Stimulated activated CD8-positive, alpha-beta memory T cell treated with anti-CD3 and anti-CD28 coated beads, Interleukin-15, amount 100 ng/mL, for 48 hours (primary cell): Measurements from ENCODE around the gene RXFP4.
A peak's percentile ranks its signal among the peaks of the same experiment; 100 is the strongest.
"Not testable (repeated sequence)": the region's sequence is repeated elsewhere in the genome, so short reads cannot be mapped to it uniquely, and the experiment has no call there.

Experiments
- DNase-seq, 2 donors: peaks; one replicate each; pipeline ENCODE4 v3.0.0-alpha.2; 2020; ENCODE audit warnings: low read depth in 2 of 2

The RXFP4 gene

DNA sequence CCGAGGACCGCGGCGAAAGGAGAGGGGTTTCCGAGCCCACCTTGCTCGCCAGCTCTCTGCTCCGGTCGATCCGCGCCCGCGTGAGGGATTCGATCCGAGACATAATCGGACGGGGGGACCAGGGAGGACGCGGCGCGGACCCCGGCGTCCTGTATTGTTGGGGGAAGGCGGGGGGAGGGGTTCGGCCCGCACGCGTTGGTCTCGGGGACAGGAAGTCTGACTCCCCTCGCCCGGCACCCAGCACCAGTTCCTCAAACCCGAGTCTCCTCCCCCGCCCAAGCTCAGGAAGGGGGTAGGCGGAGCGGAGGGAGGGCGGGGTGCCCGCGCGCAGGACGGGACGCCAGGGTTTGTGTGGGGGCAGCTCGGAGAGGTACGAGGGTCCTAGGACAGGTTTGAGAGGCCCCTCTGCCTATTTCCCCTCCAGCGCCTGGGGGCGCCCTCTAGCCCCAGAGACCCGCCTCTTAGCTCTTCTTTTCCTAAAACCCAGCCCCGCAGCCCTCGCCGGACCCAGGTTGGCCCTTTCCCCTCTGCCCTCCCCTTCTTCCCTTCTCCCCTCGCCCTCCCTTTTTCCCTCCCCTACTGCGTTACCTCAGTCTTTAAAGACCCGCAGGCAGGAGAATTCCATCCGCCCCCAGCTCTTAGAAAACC is 37.0 kb downstream of the RXFP4 start, which contains the start of gene ARHGEF2:
TSS of gene ARHGEF2 (minus strand) at position 223 of the 648 bp plus-strand sequence. CDS start at position 103, 120 bp downstream.
- peak; percentile 80 to 85 for DNase-seq

DNA sequence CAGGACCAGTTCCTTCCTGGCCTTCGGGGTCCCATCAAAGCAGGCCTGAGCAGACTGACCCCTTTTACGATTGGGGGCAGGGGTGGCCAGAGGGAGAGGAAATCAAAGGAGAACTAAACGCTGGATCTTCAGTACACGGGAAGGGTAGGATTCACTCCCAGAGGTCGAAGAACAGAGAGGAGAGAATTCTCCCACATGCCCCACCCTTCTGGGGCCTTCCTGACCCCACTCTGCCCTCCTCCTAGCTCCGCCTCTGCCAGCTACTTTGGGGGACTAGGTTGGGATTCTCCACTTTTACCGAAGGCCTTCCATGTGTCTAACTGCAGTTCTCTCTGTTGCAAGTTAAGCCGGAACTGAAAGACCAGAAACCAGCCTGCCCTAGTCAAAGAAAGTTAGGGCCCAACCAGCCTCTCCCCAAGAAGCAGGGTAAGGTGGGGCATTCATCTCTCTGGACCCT is 37.6 kb downstream of the RXFP4 start:
- no peak for DNase-seq

DNA sequence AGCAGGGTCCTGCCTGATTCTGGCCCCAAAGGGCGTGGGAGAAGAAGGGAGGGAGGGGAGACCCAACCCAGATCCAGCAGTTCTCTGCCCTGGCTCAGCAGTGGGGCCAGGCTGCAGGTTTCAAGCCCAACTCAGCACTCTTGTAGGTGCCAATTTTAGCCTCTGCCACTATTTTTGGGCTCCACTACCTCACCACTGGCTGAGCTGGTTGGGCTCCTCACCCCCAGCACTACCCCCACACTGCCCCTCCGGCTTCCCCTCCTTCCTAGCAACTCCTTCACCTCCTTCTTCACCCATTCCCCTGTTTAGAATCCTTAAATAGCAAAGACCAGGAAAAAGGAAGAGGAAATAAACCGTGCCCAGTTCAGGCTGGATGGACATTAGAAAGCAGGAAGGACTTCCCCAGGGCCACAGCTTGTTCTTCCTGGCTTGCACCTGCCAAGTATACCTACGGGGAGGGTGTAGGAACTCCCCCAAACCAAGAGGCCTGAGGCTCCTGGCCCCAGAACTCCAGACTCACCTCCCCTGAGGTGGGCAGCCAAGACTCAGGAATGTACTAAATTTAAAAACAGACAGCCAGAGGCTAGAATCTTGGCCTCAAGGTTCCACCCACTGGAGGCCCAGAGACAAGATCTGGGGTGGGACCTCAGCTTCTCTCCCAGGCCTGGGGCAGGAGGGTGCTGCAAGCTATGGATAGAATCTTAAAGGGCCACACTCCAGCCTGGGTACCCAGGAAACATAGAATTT is 38.3 kb downstream of the RXFP4 start:
- no peak for DNase-seq

DNA sequence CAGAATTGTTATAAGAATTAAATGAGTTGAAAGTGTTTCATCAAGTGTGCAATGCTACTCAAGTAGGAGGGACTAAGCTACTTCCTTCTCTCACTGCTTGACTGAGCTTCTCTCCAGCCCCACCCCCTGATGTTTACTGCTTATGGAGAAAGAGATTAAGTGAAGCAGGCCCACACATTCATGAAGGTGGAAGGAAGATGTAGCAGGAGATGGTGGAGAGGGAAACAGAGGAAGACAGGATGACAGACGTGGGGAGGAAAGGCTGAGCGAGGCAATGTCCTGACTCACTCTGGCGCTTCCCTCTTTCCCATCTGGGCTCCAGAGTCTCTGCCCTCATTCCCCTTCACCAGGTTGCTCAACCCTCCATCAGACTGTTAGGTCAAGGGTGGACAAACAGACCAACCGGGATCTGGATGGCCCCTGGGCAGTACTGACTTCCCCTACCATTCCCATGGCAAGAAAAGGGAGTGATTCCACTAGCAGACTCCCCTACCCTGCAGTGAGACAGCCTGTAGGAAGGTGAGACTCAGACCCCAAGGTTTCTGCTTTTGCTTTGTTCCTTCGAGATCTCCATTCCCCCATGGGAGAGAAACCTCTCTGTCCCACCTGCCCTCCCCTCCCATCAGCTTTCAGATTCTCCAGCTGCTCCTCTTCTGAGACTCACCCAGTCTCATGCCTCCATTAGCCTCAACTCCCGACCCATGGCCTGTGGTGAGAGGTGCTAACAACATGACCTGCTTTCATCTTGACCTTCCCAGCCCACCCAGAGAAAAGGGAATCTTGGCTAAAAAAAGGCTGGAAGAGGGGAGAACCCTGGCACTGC is 40.0 kb downstream of the RXFP4 start:
- DNase-seq = no peak

DNA sequence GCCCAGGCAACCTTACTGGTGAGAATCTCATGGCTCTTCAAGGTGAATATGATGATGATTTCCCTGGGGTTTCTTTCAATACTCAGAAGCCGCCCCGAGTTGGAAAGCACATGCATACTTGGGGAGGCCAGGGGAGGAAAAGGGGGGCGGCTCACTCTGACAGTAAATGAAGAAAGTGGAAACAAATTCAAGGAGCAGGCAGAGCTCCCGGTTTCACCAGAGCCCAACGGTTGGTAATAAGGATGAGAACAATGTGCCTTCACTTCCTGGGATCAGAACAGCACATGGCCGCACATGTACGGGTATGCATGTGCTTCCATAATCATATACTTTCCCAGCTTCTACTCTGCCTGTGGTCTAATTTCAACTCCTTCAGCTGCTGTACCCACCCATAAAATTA is 40.7 kb downstream of the RXFP4 start:
- DNase-seq = no peak

DNA sequence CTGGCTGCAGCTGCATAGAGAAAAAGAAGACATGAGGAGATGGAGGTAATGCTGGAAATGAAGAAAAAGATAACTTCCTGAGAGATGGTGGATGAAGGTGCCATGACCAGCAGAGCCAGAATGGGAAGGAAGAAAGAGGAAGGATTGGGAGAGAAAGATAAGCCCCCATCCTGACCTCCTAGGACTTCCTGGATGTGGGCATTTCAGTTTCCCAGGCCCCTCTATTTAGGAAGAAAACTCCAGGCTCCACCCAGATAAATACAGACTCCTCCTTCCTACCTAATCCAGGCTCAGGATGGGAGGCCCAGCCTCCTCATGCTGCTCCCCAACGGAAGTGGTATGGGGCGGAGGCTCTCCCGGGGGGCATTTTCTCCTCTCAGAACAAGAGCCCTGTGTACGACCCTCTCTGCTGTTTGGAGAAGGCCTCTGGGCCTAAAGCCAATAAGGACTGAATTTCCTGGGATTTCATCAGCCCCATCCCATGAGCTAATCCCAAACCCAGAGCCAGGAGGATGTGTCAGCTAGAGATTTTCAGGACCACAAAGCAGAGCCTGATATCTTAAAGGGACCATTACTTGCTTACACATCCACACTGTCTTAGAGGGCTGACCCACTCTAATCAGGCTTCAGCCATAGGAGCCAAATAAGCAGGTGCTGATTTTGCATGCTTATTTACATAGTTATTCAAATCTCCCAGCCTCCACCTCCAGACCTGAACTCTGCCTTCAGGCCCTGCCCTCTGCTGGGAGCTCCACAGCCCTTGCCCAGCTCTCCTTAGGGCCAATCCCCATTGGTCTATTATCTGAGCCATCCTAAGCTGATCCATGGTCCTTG is 42.0 kb downstream of the RXFP4 start:
- DNase-seq = no peak

DNA sequence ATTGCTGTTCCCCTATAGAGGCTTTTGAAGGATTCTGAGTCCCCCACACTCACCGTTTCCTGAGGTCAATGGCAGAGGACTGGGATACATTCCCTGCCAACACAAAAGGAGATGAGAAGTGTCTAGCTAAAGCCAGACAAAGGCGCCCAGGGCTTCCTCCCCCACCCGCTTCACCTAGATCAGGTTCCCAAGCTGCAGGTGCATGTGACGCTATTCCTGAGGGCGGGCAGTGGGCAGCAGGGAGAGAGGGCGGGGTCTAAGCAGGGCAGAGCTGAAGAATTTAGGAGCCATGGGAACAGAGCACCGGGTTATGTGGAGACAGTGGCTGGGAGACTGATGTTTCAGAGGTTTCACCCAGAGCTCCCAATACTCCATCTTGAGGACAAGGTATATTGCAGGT is 42.9 kb downstream of the RXFP4 start:
- no peak for DNase-seq

DNA sequence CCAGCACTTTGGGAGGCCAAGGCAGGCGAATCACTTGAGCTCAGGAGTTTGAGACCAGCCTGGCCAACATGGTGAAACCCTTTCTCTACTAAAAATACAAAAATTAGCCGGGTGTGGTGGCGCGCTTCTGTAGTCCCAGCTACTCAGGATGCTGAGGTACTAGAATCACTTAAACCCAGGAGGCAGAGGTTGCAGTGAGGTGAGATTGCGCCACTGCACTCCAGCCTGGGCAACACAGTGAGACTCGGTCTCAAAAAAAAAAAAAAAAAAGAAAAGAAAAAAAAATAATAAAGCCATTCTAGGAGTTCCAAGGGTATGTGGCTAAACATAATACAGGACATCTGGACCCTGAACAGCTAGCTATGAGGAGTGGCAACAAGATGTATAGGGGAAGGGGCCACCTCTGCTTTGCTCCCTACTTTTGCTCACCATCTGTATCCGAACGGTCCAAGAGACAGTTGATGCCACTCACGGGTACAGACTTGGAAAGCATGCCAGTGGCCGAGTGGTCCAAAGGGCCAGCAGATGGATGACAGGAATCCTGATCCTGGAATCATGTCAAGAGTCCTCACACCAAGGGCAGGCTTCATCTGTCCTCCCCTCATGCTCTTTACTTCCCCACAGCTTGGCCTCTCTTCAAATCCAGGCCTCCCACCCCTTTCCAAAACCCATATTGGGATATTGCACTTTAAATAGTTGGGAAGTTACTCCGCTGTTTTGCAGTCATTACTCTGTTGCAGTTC is 43.6 kb downstream of the RXFP4 start:
- not testable (repeated sequence) for DNase-seq

DNA sequence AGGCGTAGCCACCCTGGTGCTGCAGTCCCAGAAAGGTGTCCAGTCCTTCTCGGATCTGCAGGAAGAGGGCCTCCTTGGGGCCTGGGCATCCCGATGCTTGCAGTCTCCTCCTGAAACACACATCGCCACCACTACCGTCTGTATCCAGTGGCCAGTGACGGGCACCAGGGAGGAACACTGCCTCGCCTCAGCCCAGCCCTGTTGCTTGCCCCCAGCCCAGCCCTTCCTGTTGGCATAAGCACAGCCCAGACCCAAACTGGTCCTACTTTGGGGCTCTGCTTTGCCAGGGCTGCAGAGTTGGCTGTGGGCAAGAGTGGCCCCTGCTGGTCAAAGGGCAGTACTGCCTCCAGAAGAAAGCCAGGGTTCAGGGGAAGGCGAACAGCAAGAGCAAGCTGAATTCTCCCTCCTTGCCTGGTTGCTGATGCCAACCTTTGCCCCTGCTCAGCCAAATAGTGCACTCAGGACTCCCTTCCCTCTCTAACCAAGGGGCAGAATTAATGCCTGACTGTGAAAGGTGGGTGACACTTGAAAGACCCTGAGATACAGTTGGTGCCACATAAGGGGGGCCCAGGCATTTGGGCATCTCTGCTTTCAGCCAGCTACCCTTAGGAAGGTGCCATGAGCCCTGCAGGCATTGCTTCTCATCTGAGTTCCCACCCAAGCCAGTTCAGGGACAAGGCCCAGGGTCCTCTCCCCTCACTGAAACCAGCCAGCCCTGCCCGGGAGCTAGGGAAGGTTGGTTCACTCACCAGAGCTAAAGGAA is 48.0 kb downstream of the RXFP4 start:
- DNase-seq = peak; percentile 46 to 58

DNA sequence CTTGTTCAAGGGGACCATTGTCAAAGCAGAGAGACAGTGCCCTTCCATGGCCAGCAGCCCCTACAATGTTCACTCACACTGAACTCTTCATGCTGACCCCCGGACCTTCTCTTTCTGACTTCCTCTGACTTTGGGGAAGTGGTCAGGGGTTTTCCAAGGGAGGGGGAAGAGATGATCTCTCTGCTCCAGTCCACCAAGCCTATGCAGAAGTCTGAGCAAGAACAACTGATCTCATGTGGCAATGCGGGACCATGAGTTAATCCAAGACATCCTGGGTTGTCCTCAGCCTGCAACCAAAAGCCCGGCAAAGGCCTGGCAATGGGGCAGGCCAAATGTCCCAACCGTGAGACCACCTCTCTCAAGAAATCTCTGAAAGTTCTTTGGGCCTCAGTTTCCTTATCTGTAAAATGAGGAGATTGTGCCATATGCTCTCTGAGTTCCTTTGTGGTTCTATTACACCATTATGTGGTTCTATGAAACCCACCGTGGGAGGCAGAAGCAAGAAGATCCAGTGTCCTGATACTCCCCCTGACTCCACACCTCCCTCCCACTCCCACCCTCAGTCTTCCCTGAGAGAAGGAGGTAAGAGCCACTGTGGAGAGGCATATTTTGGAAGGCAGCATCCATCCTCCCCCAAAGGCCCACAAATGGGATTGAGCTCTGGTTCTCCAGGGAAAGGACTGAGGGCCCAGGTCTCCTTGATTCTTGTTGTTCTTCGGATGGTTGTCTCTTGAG is 48.7 kb downstream of the RXFP4 start:
- DNase-seq = no peak
